ENCODE data around the gene SULF2. TPM values are rescaled to one million over a fixed set of nuclear protein-coding genes. Genes with fewer than 3 reads are reported as not detected.

SULF2 gene
- total RNA-seq, 1 experiment from 2014 or later: 44.8 TPM

DNA sequence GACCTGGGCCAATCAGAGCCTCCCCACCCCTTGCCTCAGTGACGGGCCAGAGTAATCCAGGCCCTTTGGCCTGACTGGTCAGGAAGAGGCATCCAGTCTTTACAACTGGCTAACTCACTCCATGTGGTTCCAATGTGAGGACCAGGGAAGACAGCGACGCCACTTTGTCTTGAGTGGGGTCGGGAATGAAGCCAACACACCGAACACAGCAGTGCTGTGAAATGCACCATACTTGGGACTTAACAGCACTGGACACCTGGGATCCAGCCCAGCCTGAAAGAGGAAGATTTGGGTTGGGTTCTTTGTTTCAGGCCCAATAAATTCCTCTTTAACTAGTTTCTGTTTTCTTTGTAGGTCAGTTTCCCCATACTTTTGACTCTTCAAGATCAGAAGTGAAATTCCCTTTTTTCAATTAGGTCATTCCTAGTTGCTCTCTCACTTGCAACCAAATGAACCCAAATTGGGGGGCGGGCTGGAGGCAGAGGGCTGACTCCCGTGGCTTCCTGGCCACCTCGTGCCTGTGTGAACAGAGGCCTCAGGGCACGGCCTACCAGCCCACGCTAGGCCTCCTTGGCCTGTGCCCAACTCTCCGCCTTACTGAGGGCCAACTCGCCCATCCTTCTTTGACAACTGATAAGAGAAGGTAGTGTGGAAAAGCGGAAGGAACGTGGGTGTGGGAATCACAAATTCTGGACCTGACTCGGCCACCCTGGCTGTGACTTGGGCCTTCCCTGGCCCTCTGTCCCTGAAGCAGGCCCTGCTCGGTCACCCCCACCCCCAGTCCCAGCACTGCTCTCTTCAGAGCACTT is 17.1 kb downstream of the SULF2 start:
- in situ Hi-C loops (cut with HindIII; ENCODE audit: low sequenced_read_pairs): no loop called here
- no peak for DNase-seq (ENCODE audit: low spot score)

DNA sequence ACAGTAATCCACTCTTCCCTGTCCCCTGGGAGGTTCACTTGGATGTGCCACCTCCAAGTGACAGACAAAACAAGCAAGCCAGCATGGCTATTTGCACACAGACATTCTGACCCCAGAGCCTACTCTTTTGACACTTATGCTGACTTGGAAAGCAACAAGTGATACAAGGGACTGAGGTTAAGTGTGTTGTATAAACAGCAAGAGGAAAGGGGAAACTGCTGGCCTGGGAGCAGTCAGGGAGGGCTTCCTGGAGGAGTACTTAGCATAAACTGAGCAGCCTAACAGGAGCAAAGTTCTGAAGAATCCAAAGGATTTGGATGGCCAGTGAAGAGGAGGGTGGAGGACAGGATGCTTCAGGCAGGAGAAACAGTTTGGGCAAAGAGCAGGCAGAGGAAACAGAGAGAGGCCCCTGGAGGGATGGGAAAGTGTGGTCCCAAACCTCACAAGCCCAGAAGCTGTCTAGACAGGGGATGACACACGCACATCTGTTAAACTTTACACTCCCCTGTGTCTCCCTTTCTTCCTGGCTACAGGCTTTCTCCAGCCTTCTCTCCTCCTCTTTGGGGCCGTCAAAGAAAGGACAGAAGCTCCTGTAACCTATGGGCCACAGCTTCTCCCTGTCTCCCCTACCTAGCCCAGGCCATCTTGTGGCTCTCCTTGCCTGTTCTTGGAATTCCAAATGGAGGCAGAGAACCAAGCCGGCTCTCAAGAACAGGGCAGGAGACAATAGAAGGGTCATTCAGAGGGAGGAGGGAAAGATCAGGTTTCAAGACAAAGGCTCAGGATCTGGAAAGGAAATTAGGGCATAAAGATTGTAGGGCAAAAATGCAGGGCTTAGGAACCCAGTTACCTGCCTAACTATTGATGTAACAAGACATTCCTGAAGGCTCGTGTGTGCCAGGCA is 19.3 kb downstream of the SULF2 start:
- no peak for DNase-seq (ENCODE audit: low spot score)
- in situ Hi-C loops (cut with HindIII; ENCODE audit: low sequenced_read_pairs): no loop called here

DNA sequence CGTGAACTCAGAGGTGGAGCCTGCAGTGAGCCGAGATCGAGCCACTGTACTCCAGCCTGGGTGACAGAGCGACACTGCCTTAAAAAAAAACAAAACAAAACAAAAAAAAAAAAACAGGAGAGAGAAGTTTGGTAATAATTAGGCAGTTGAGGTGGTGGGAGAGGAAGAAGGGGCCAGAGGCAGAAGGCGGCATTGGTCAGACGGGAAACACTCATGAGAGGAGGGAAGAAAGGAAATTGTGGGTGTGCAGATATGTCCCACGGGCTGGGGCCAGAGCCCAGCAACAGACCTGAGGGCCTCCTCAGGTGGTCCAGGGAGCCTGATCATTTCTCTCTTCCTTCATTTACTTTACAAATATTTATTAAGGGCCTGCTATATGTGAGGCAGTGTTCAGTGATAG is 20.0 kb downstream of the SULF2 start:
- in situ Hi-C loops (cut with HindIII; ENCODE audit: low sequenced_read_pairs): no loop called here
- DNase-seq (ENCODE audit: low spot score): no peak

DNA sequence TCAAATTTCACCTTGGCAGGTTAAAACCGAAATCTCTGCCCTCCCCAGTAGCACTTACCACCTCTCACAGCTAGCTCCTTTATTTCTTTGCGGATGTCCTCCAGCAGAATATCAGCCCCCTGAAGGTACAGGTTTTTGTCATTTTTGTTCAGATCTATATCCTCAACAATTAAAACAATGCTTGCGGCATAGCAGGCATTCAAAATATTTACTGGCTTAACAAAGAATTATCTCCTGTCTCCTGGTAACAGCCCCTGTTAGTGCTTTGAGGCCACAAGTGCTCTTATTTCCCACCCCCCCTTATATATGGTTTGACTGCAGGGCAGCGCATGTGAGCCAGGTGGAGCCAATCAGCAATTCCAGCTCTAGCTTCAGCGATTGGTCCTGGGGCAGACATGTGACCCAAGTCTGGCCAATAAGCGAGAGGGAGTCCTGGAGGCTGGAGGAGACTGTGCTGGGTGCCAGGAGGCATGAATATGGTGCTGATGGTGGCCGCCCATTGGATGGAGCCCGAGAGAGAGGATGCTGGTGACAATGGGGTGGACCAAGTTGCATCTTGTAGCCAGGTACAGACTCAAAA is 21.0 kb downstream of the SULF2 start:
- DNase-seq (ENCODE audit: low spot score): no peak
- in situ Hi-C loops (cut with HindIII; ENCODE audit: low sequenced_read_pairs): no loop called here

DNA sequence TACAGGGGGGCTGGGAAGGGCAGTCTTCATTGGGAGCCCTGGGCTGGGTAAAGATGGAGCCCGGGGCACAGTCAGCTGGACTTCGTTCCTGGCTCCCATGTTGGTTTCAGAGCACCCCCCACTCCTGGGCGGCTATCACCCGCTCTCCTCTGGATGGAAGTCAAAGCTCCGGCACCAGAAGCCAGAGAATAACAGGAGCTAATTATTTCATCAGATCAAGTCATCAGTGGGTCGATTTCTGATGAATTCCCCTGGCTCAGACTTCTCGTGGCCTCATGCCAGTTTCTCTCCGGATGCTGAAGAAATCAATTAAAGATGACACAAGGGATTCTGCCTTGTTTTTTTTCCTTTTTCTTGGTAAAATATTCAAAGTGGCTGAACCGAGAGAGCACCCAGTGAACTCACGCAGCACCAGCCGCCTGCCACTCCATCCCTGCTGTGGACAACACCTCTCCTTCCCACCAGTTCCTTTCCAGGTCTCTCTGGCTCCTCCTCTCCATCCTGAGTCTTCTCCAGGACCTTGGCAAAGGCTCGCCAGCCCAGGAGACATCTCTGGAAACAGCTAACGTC is 22.5 kb downstream of the SULF2 start:
- no peak for DNase-seq (ENCODE audit: low spot score)
- in situ Hi-C loops (cut with HindIII; ENCODE audit: low sequenced_read_pairs): no loop called here

DNA sequence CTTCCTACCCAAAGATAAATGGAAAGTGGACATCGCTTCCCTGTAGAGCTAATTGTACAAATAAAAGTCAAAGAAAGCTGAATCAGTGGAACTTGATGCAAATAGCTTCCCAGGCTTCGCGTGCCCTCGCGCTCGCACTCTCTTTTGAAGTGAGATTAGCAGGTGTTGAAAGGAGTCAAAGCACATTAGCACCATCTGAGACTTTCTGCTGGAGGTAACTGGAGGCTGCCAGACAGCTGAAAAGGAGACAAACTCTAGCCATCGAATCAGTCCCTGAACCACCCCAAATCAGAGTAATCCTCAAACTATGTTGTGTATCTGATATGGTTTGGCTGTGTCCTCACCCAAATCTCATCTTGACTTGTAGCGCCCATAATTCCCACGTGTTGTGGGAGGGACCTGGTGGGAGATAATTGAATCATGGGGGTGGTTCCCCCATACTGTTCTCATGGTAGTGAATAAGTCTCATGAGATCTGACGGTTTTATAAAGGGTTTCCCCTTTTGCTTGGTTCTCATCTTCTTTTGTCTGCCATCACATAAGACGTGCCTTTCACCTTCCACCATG is 23.7 kb downstream of the SULF2 start:
- no peak for DNase-seq (ENCODE audit: low spot score)
- in situ Hi-C loops (cut with HindIII; ENCODE audit: low sequenced_read_pairs): no loop called here

DNA sequence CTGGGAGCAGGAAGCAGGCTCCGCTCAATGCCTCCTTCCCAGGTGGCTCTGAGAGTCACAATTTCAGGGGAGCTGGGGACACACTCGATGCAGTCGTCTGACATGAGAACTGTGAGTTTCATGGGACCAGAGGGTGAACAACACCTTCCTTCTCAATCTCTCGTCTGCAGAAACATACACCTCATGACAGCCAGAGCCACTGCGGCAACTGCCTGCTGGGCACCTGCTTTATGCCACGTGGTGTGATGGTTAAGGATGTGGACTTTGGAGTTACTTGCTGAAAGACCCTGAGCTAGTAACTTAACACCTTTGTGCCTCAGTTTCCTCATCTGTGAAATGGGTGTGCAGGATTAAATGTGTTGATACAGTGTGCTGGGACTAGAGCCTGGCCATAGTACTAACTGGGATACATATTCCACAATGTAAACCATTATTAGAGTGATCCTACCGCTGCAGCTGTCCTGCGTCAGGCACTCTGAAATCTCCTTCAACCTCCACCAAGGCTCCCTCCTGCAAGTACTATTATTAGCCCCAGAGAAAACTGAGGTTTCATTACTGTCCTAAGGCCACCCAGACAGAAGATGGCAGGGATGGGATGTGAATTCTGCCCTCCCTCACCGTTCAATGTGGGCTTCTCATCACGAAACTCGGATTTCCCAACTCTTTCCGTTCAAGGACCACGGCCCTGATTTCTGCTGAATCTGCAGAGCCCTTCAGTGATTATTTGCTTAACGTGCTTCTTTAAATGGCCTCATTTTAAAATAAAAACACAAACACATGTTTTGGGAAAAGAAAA is 24.4 kb downstream of the SULF2 start:
- in situ Hi-C loops (cut with HindIII; ENCODE audit: low sequenced_read_pairs): no loop called here

DNA sequence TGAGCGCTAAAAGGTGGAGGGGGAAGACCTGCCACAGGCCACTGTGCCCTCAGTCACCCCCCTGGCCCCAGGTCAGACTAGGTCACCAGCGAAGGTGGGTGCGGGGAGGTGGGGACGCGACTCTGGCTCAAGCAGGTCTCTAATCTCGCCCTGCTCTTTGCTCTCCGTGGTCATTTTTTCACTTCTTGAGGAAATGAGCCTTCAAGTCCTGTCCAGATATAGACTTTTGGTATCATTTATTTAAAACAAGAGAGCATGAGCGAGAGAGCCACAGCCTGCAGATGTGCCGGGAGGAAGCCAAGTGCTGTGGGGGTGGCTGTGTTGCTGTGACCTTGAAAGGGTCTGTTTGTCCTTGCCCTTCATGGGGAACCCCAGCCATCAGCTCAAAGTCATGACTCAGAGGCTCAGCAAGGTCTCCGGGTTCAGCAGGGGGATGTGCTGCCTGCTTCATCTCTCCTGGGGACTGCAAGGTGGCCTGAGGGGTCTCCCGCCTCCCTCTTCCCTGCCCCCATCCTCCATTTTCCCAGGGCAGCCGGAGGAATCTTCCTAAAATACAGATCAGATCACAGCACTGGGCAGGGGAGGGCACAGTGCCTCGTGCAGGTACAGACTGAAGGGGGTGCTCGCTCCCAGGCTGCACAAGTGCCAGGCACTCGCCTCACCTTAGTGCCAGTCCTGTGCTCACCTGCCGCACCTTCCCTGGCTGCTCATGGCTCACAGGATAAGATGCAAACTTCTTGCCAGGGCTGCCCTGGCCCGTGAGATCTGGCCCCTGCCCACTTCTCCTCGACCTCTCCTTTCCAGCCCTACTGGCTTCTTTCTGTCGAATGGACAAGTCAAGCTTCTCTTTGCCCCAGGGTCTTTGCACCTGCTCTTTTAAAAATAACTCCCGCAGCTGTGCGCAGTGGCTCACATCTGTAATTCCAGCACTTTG is 26.5 kb downstream of the SULF2 start:
- DNase-seq (ENCODE audit: low spot score): no peak
- in situ Hi-C loops (cut with HindIII; ENCODE audit: low sequenced_read_pairs): no loop called here

More for the DNA sequence above, 24.4 kb downstream of the SULF2 start:
- DNase-seq (ENCODE audit: low spot score): no peak

DNA sequence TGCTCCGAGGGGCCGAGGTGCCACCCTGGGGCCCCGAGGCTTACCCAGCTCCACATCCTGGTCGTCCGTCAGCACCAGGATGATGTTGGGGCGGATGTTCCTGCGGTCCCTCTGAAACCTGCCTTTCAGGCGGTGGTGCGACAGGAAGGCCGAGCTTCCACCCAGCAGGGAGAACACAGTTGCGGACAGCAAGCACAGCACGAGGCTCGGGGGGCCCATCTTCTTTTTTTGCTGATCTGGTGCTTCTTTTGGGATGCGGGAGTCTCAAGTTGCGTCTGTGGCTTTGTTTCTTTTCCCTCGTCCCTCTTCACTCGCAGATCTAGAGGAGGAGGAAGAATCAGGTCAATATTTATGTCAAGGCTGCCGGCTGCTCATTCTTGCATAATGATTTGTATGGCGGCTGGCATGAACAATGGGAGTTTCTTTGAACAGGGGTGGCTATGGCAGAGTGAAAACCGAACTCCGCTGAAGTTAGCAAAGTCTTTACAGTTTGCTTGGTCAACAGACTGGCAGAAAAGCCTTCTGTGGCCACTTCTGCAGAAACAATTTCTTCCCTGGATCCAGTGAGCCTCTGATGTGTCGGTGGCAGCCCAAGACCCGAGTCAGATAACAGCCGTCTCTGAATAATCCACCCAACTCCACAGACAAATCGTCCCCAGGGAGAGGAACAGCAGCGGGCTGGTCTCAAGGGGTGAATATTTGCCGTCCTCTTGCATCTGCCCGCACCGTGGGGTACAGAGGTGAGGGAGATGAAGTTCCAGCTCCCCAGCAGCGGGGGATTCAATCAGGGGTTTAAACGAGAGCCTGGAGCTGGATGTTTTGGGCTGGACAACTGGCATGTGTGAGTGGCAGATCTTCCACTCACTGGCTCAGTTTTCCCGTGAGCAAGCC is 27.9 kb downstream of the SULF2 start:
- in situ Hi-C loops (cut with HindIII; ENCODE audit: low sequenced_read_pairs): no loop called here
- DNase-seq (ENCODE audit: low spot score): no peak

DNA sequence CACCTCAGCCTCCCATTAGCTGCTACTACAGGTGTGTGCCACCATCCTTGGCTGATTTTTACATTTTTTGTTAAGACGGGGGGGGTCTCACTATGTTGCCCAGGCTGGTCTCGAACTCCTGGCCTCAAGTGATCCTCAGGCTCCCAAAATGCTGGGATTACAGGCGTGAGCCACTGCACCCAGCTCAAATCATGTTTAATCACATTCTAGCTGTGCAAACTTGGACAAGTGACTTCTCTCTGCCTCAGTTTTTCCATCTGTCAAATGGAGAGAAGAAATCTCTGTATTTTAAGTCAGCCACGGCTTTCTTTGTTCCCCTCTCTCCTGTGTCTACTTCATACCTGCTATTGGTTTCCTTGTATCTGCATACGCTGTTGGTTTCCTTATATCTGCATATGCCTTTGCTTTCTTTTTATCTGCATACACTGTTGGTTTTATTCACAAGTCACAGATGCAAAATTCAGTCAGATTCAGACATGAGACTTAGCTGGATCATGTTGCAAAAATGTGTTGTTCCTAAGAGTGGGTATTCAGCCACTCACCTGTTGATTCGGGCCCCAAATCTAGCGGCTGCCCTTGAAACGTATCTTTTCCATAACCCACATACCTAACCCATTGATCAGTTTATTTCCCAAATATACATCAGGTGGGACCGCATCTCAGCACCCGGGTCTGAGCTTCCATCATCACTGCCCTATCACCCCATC is 30.2 kb downstream of the SULF2 start:
- in situ Hi-C loops (cut with HindIII; ENCODE audit: low sequenced_read_pairs): no loop called here
- DNase-seq (ENCODE audit: low spot score): no peak

DNA sequence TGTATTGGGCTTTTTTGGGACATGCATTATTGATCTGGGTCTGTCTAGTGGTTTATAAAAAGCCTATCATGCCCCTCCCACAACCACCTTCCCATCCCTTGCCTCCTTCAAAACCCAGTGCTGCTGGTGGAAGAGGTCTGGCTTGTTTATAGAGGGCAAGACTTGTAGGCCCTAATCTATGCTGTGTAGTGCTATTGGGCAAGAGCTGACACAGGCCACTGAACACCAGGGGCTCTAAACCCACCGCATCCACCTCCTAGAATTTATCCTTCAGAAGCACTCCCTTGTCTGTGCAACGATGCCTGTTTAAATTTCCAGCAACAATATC is 30.9 kb downstream of the SULF2 start:
- DNase-seq (ENCODE audit: low spot score): no peak
- in situ Hi-C loops (cut with HindIII; ENCODE audit: low sequenced_read_pairs): no loop called here

DNA sequence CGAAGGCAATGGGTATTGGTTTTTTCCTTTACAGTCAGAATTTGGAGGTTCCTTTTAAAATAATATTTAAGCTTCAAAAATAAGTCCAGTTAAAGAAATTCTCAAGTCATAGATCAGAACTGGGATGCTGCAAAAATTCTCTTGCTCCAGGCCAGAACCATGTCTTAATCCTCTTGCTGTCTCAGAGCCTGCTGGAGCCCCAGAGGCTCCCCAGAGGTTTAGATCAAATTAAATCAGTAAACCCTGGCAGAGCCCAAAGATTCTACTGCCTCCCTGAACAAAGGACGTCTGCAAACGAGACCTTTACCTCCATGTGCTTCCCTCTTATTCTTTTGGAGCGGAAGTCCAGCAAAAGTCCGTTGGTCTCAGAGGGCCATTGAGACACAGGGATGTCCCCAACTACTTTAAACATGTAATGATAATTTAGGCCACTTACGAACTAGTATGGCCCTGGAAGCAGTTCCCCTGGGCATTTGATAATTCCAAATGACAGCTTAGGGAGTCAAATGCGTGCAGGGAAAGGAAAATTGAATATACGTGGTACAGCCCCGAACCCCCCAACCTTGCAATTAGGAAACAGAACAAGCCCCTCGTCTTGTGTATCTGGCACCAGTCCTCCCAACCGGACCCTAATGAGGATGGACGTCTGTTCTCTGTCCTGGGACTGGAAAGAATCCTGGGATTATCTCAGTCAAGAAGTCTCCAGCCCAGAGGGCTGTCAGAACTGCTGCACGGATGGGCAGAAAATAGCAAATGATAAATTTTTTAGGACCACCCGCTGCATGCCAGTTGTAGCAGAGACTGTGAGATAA is 31.5 kb downstream of the SULF2 start:
- in situ Hi-C loops (cut with HindIII; ENCODE audit: low sequenced_read_pairs): no loop called here
- DNase-seq (ENCODE audit: low spot score): no peak

DNA sequence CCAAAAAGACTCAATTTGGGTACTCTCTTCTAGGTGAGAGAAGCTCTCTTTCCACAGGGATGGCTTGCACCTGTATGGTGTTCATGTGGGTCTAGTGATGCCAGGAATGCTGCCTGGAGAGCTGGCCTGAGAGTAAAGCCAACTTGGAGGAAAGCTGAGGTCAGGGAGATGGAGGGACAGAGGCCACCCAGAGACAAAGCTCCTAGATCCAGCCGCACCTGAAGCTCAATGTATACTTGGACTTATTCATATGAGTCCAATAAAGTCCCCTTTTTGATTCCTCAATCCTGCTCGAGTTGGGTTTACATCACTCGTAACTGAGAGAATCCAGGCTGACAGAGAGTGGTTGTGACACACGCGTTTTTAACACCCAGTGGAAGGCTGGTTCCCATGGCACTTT is 33.8 kb downstream of the SULF2 start:
- in situ Hi-C loops (cut with HindIII; ENCODE audit: low sequenced_read_pairs): no loop called here
- DNase-seq (ENCODE audit: low spot score): no peak

DNA sequence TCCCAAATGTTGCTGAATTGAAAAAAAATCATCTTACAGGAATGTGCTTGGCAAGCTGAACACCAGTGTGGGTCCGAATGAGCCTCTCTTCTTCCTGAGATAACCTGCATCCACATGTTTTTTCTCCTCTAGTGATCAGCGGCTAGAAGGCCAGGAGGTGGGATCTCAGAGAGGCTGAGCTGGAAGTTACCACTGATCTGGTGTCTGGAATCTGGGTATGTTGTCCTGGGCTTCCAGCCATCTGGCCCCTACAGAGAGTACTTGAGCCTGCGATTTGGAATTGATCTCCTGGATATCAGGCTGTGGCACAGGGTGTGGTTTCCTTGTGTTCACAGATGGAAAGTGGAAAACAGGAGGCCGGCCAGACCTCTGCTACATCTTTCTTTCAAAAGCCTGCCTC is 35.9 kb downstream of the SULF2 start:
- in situ Hi-C loops (cut with HindIII; ENCODE audit: low sequenced_read_pairs): no loop called here
- no peak for DNase-seq (ENCODE audit: low spot score)

DNA sequence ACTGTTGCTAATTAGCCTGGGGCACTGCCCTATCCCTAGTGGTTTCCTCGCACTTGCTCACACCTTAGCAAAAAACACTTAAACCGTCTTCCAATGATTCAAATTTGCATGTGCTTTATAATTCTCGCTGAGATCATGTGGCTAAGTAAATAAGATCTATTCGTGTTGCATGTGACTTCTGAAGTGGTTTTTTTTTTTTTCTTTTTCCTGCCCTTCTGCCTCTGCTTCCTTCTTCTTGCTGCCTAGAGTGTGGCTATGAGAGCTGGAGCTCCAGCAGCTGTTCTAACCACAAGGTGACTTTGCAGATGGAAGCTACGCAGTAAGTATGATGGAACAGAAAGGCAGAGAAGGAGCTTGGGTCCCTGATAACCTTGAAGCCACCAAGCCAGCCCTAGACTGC is 36.5 kb downstream of the SULF2 start:
- in situ Hi-C loops (cut with HindIII; ENCODE audit: low sequenced_read_pairs): no loop called here
- no peak for DNase-seq (ENCODE audit: low spot score)

DNA sequence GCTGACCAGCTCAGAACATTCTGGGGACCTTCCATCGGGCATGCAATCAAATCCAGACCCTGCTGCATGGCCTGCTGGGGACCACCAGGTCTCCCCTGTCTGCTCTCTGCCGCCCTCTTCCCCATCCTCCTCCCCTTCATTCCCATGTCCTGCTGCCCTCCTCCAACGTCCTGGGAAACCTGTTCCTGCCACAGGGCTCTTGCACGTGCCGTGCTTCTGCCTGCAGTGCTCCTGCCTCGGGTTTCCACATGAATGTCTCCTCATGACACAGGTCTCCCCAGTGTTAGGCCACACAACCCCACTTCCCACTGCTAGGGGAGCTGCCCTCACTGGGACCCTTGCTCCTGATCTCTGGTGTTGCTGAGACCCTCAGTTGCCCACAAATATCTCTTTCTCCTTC is 37.2 kb downstream of the SULF2 start:
- in situ Hi-C loops (cut with HindIII; ENCODE audit: low sequenced_read_pairs): no loop called here
- DNase-seq (ENCODE audit: low spot score): no peak

Measured in G401 (cell line).